Body of pancreas (tissue), 4 donors: ENCODE results near the gene MMP8. TPM values are rescaled to one million over a fixed set of nuclear protein-coding genes. Genes with fewer than 3 reads are reported as not detected.
A peak's percentile ranks its signal among the peaks of the same experiment; 100 is the strongest.
"Not testable (repeated sequence)": the region's sequence is repeated elsewhere in the genome, so short reads cannot be mapped to it uniquely, and the experiment has no call there.

ENCODE experiments used
- ATAC-seq: fragments of 150-250 bp; one replicate; pipeline ENCODE4 v1.9.1; 2016
- DNase-seq, 4 donors: peaks; one replicate each; pipeline ENCODE4 v3.0.0-alpha.2; 2019
- H3K27ac ChIP-seq, 4 donors: fragments of 200-600 bp; sonication (generic); 1 replicate in 3 of 4; 2 replicates in 1 of 4; pipeline versions ENCODE4 v1.5.1 to v1.6.1; 2016 to 2019; ENCODE audit warnings: mild to moderate bottlenecking in 1 of 4, mixed read lengths in 1 of 4, moderate library complexity in 1 of 4
- H3K27me3 ChIP-seq, 2 donors: fragments of 200-600 bp; sonication (generic); one replicate each; pipeline ENCODE4 v1.6.0; 2016; ENCODE audit warnings: mild to moderate bottlenecking in 1 of 2
- H3K36me3 ChIP-seq, 2 donors: fragments of 200-600 bp; sonication (generic); replicated peaks in 1 of 2; 2 replicates each; pipeline ENCODE4 v1.5.1; 2016; ENCODE audit warnings: low read depth in 2 of 2; ENCODE audit not compliant: insufficient read depth in 1 of 2
- H3K4me1 ChIP-seq: fragments of 200-600 bp; sonication (generic); one replicate; pipeline ENCODE4 v1.6.0; 2016
- H3K4me3 ChIP-seq, 2 donors: fragments of 200-600 bp; sonication (generic); 1 replicate in 1 of 2; 2 replicates in 1 of 2; pipeline ENCODE4 v1.5.1; 2016 to 2019
- H3K9me3 ChIP-seq, 3 donors: fragments of 200-600 bp; sonication (generic); 1 replicate in 2 of 3; 2 replicates in 1 of 3; pipeline ENCODE4 v1.5.1; 2016
- CTCF ChIP-seq, 7 experiments: fragments of 450-650 bp in 4 of 7; fragments of 200-600 bp in 3 of 7; sonication (generic) in 3 of 7; IDR thresholded peaks; one replicate each; pipeline ENCODE4 v1.5.1; 2016 to 2019; ENCODE audit warnings: antibody characterized with exemption in 7 of 7
- POLR2A ChIP-seq, 3 donors: fragments of 450-650 bp; IDR thresholded peaks; one replicate each; pipeline ENCODE4 v1.6.1; 2016; ENCODE audit warnings: antibody characterized with exemption in 3 of 3, mild to moderate bottlenecking in 2 of 3
- WGBS, 2 donors: methylation state at CpG; one replicate each; pipeline ENCODE4 v1.1.5; 2017; 5-methylcytosine and 5-hydroxymethylcytosine counted together
- intact Hi-C: fragments of 100-400 bp; cut with DNase I; formaldehyde crosslinking; loops from one replicate; pipeline ENCODE4 v1.15.1; 2023
- total RNA-seq, 2 donors: library from RNA; depleted of rRNA; stranded (reverse); fragments of >200 nt; gene quantifications; one replicate each; pipeline ENCODE4 v1.1.0, GENCODE V29; 2016

The MMP8 gene
- total RNA-seq, 2 donors from 2014 or later = not detected

GRCh38 chr11:102757823-102758549, 33.2 kb upstream of the MMP8 start:
- Histone ChIP-seq H3K27me3 (no peaks in the 10 kb centered on the region), H3K27ac (no peak overlapping the region), H3K9me3 (no peaks in the 10 kb centered on the region), H3K4me1 (no peaks in the 10 kb centered on the region), H3K36me3 (no peaks in the 10 kb centered on the region), H3K4me3 (no peak overlapping the region)
- DNase-seq (peak in 1 of 4 donors; percentile 5), ATAC-seq (peak; percentile 24)
- WGBS, 2 donors = 26 to 30% methylated on average over 2 of the region's 2 CpGs
- TF ChIP-seq CTCF (IDR thresholded peaks at IDR 0.05) (no peak), POLR2A (IDR thresholded peaks at IDR 0.05) (no peak)
- intact Hi-C loops = no loop called here

- intact Hi-C loops = no loop called here
- TF ChIP-seq CTCF (IDR thresholded peaks at IDR 0.05) (no peak), POLR2A (IDR thresholded peaks at IDR 0.05) (no peak)
- H3K27me3 ChIP-seq = no peaks in the 10 kb centered on the region
- no peak for ATAC-seq
- 86 to 95% methylated on average over 1 of the region's 1 CpG for WGBS, 2 donors
- no peak overlapping the region for H3K27ac ChIP-seq
- no peaks in the 10 kb centered on the region for H3K36me3 ChIP-seq
- H3K9me3 ChIP-seq = no peaks in the 10 kb centered on the region
- no peaks in the 10 kb centered on the region for H3K4me1 ChIP-seq
- no peak for DNase-seq
- H3K4me3 ChIP-seq = no peak overlapping the region
Observed at GRCh38 chr11:102753267-102753666, 28.5 kb upstream of the MMP8 start.

GRCh38 chr11:102751673-102752072, 26.9 kb upstream of the MMP8 start:
- H3K36me3 ChIP-seq = no peaks in the 10 kb centered on the region
- H3K27ac ChIP-seq = no peak overlapping the region
- H3K9me3 ChIP-seq = no peaks in the 10 kb centered on the region
- H3K4me1 ChIP-seq = no peaks in the 10 kb centered on the region
- ATAC-seq (no peak), DNase-seq (no peak)
- no peak for TF ChIP-seq CTCF (IDR thresholded peaks at IDR 0.05)
- no peak for TF ChIP-seq POLR2A (IDR thresholded peaks at IDR 0.05)
- H3K4me3 ChIP-seq = no peak overlapping the region
- intact Hi-C loops = no loop called here
- H3K27me3 ChIP-seq = no peaks in the 10 kb centered on the region

GRCh38 chr11:102749101-102749722, 24.5 kb upstream of the MMP8 start:
- Histone ChIP-seq H3K27me3 (no peaks in the 10 kb centered on the region), H3K36me3 (no peaks in the 10 kb centered on the region), H3K4me1 (no peaks in the 10 kb centered on the region), H3K27ac (no peak overlapping the region), H3K4me3 (no peak overlapping the region), H3K9me3 (no peaks in the 10 kb centered on the region)
- DNase-seq (no peak), ATAC-seq (no peak)
- TF ChIP-seq POLR2A (IDR thresholded peaks at IDR 0.05) (no peak), CTCF (IDR thresholded peaks at IDR 0.05) (no peak)
- intact Hi-C loops = no loop called here

GRCh38 chr11:102746746-102747578, 22.2 kb upstream of the MMP8 start:
- ATAC-seq, DNase-seq, H3K4me3 ChIP-seq, H3K4me1 ChIP-seq, H3K27me3 ChIP-seq, intact Hi-C loops, H3K9me3 ChIP-seq, H3K27ac ChIP-seq, H3K36me3 ChIP-seq: not testable (repeated sequence)
- whole genome bisulfite sequencing, 2 donors = 69 to 75% methylated on average over 18 to 31 of the region's 32 CpGs
